Liver (tissue), 9 donors: ENCODE data around the gene PHC2. TPM values are rescaled to one million over a fixed set of nuclear protein-coding genes. Genes with fewer than 3 reads are reported as not detected.

Experiments used
- DNase-seq: peaks from one replicate; pipeline ENCODE4 v3.0.0-alpha.2; 2017; ENCODE audit warnings: low spot score
- H3K27ac ChIP-seq, 2 donors: one replicate each; pipeline ENCODE4 v1.7.0; 2013; ENCODE audit warnings: inconsistent platforms in 2 of 2, low read length in 2 of 2, control low read depth in 1 of 2, low read depth in 1 of 2, mild to moderate bottlenecking in 1 of 2
- H3K27me3 ChIP-seq, 4 donors: one replicate each; pipeline versions ENCODE4 v1.6.1 to v1.7.0; 2013; ENCODE audit warnings: low read length in 3 of 4, inconsistent platforms in 1 of 4, mild to moderate bottlenecking in 1 of 4, moderate library complexity in 1 of 4; ENCODE audit not compliant: control insufficient read depth in 4 of 4, insufficient read depth in 4 of 4
- H3K36me3 ChIP-seq, 4 donors: one replicate each; pipeline versions ENCODE4 v1.6.1 to v1.7.0; 2013; ENCODE audit warnings: low read length in 3 of 4, mild to moderate bottlenecking in 3 of 4, low read depth in 1 of 4, moderate library complexity in 1 of 4; ENCODE audit not compliant: control insufficient read depth in 4 of 4, insufficient read depth in 3 of 4
- H3K4me1 ChIP-seq, 4 donors: one replicate each; pipeline versions ENCODE4 v1.6.1 to v1.7.0; 2013; ENCODE audit warnings: low read length in 3 of 4, mild to moderate bottlenecking in 3 of 4, moderate library complexity in 1 of 4; ENCODE audit not compliant: control insufficient read depth in 4 of 4, insufficient read depth in 4 of 4
- H3K4me3 ChIP-seq, 3 donors: one replicate each; pipeline versions ENCODE4 v1.6.1 to v1.7.0; 2013; ENCODE audit warnings: low read length in 3 of 3, control low read depth in 1 of 3, low read depth in 1 of 3, mild to moderate bottlenecking in 1 of 3
- H3K9ac ChIP-seq, 2 donors: one replicate each; pipeline ENCODE4 v1.7.0; 2013; ENCODE audit warnings: low read length in 2 of 2, mild to moderate bottlenecking in 2 of 2, moderate library complexity in 2 of 2, control low read depth in 1 of 2, low read depth in 1 of 2
- H3K9me3 ChIP-seq, 4 donors: one replicate each; pipeline versions ENCODE4 v1.6.1 to v1.7.0; 2013; ENCODE audit warnings: low read length in 3 of 4; ENCODE audit not compliant: control insufficient read depth in 4 of 4
- ATF3 ChIP-seq: IDR thresholded peaks from 2 replicates; pipeline ENCODE4 v1.6.1; 2016; ENCODE audit warnings: antibody characterized with exemption
- CTCF ChIP-seq: fragments of 150-350 bp; IDR thresholded peaks from 2 replicates; pipeline ENCODE4 v1.5.1; 2017; ENCODE audit warnings: improper control_type of control experiment, low read depth, low read length; ENCODE audit not compliant: missing input control
- EGR1 ChIP-seq, 2 donors: IDR thresholded peaks; 2 replicates each; pipeline ENCODE4 v1.6.1; 2016 to 2018; ENCODE audit warnings: antibody characterized with exemption in 2 of 2, low read depth in 2 of 2
- FOXA1 ChIP-seq: IDR thresholded peaks from 2 replicates; pipeline ENCODE4 v1.6.1; 2016; ENCODE audit warnings: antibody characterized with exemption
- FOXA2 ChIP-seq: IDR thresholded peaks from 2 replicates; pipeline ENCODE4 v1.6.1; 2016; ENCODE audit warnings: antibody characterized with exemption
- GABPA ChIP-seq, 2 donors: IDR thresholded peaks in 1 of 2; conservative IDR thresholded peaks in 1 of 2; 2 replicates each; pipeline ENCODE4 v1.6.1; 2016; ENCODE audit warnings: antibody characterized with exemption in 2 of 2, mild to moderate bottlenecking in 1 of 2, moderate library complexity in 1 of 2
- HNF4A ChIP-seq, 2 donors: conservative IDR thresholded peaks; 2 replicates each; pipeline ENCODE4 v1.6.1; 2016; ENCODE audit warnings: antibody characterized with exemption in 2 of 2, mild to moderate bottlenecking in 2 of 2
- HNF4G ChIP-seq: IDR thresholded peaks from 2 replicates; pipeline ENCODE4 v1.6.1; 2016; ENCODE audit warnings: antibody characterized with exemption
- JUND ChIP-seq, 2 donors: IDR thresholded peaks; 2 replicates each; pipeline ENCODE4 v1.6.1; 2016; ENCODE audit warnings: antibody characterized with exemption in 2 of 2
- MAX ChIP-seq: IDR thresholded peaks from 2 replicates; pipeline ENCODE4 v1.6.1; 2016; ENCODE audit warnings: antibody characterized with exemption
- NR2F2 ChIP-seq: IDR thresholded peaks from 2 replicates; pipeline ENCODE4 v1.6.1; 2016; ENCODE audit warnings: antibody characterized with exemption
- REST ChIP-seq: IDR thresholded peaks from 2 replicates; pipeline ENCODE4 v1.6.1; 2016; ENCODE audit warnings: antibody characterized with exemption, mild to moderate bottlenecking
- RXRA ChIP-seq, 2 donors: IDR thresholded peaks; 2 replicates each; pipeline ENCODE4 v1.6.1; 2017 to 2018; ENCODE audit warnings: antibody characterized with exemption in 2 of 2, mild to moderate bottlenecking in 1 of 2
- SP1 ChIP-seq: IDR thresholded peaks from 2 replicates; pipeline ENCODE4 v1.6.1; 2018; ENCODE audit warnings: antibody characterized with exemption, mild to moderate bottlenecking
- TAF1 ChIP-seq: conservative IDR thresholded peaks from 2 replicates; pipeline ENCODE4 v1.6.1; 2016; ENCODE audit warnings: antibody characterized with exemption, mild to moderate bottlenecking
- YY1 ChIP-seq: IDR thresholded peaks from 2 replicates; pipeline ENCODE4 v1.6.1; 2016; ENCODE audit warnings: antibody characterized with exemption, mild to moderate bottlenecking
- ZBTB33 ChIP-seq: IDR thresholded peaks from 2 replicates; pipeline ENCODE4 v1.6.1; 2016; ENCODE audit warnings: antibody characterized with exemption
- WGBS: extraction: QIAGEN DNeasy Blood & Tissue Kit; methylation state at CpG from one replicate; pipeline ENCODE4 v1.1.7; 2013; 5-methylcytosine and 5-hydroxymethylcytosine counted together
- polyA plus RNA-seq, 2 donors: library from polyadenylated mRNA; stranded (reverse) in 1 of 2; unstranded in 1 of 2; fragments of 200-250 nt in 1 of 2; fragments of >200 nt in 1 of 2; fragmentation: Nextera tagmentation in 1 of 2; extraction: Ambion mirVana in 1 of 2; gene quantifications; one replicate each; pipeline versions ENCODE4 v1.2.1 to v1.2.3, GENCODE V29; 2013 to 2015
- total RNA-seq, 2 donors: library from RNA; depleted of rRNA; stranded (reverse); fragments of >200 nt; gene quantifications; one replicate each; pipeline ENCODE4 v1.2.3, GENCODE V29; 2014
- donor health status: healthy.
- donor health status: healthy.
- donor health status: healthy.
- donor health status: healthy.
- donor health status: healthy.

Gene PHC2
- total and polyA plus RNA-seq, 4 donors: 19.1 to 67.8 (median 44.7) TPM

- TF ChIP-seq ZBTB33 (no peak), GABPA (IDR thresholded peaks at IDR 0.05 in 1 of 2, conservative IDR thresholded peaks at IDR 0.05 in 1 of 2) (no peak), FOXA1 (no peak), FOXA2 (no peak), CTCF (no peak), SP1 (no peak), TAF1 (no peak), ATF3 (no peak), MAX (no peak), RXRA (IDR thresholded peaks at IDR 0.05) (no peak), HNF4A (conservative IDR thresholded peaks at IDR 0.05) (no peak), YY1 (no peak), JUND (IDR thresholded peaks at IDR 0.05) (no peak), NR2F2 (no peak), EGR1 (IDR thresholded peaks at IDR 0.05; ENCODE audit: low read depth in 2 of 2) (no peak)
- Histone ChIP-seq H3K4me3 (no peak overlapping the region), H3K27ac (no peak overlapping the region), H3K27me3 (no peaks in the 10 kb centered on the region), H3K9ac (no peak overlapping the region), H3K9me3 (no peaks in the 10 kb centered on the region), H3K4me1 (peaks cover 3 to 20% (median 7%) of the 10 kb centered on the region in 4 donors), H3K36me3 (peaks cover 32 to 71% (median 64%) of the 10 kb centered on the region in 4 donors)
- 89% methylated on average over 22 of the region's 22 CpGs for WGBS
- no peak for DNase-seq
Measured at GRCh38 chr1:33324677-33325575, 106.0 kb downstream of the PHC2 start.

GRCh38 chr1:33323663-33324477, 107.0 kb downstream of the PHC2 start:
- Histone ChIP-seq H3K27me3 (no peaks in the 10 kb centered on the region), H3K9ac (no peak overlapping the region), H3K36me3 (peaks cover 27 to 61% (median 53%) of the 10 kb centered on the region in 4 donors), H3K27ac (no peak overlapping the region), H3K9me3 (no peaks in the 10 kb centered on the region), H3K4me3 (no peak overlapping the region), H3K4me1 (peaks cover 3 to 15% (median 5%) of the 10 kb centered on the region in 4 donors)
- DNase-seq: no peak
- 95% methylated on average over 14 of the region's 14 CpGs for WGBS
- TF ChIP-seq ZBTB33: no peak
- no peak for TF ChIP-seq HNF4A (conservative IDR thresholded peaks at IDR 0.05)
- TF ChIP-seq REST: no peak
- no peak for TF ChIP-seq YY1
- TF ChIP-seq JUND (IDR thresholded peaks at IDR 0.05): no peak
- no peak for TF ChIP-seq FOXA2
- TF ChIP-seq SP1: no peak
- TF ChIP-seq GABPA (IDR thresholded peaks at IDR 0.05 in 1 of 2, conservative IDR thresholded peaks at IDR 0.05 in 1 of 2): no peak
- no peak for TF ChIP-seq RXRA (IDR thresholded peaks at IDR 0.05)
- TF ChIP-seq HNF4G: no peak
- TF ChIP-seq EGR1 (IDR thresholded peaks at IDR 0.05; ENCODE audit: low read depth in 2 of 2): no peak
- TF ChIP-seq TAF1: no peak
